Skeletal muscle tissue (tissue), 5 donors: ENCODE results near the gene ZNF45. TPM values are rescaled to one million over a fixed set of nuclear protein-coding genes. Genes with fewer than 3 reads are reported as not detected.
"Not testable (repeated sequence)": the region's sequence is repeated elsewhere in the genome, so short reads cannot be mapped to it uniquely, and the experiment has no call there.

Experiments
- H3K27ac ChIP-seq: one replicate; pipeline ENCODE4 v1.7.0; 2013; ENCODE audit warnings: mild to moderate bottlenecking, low read depth, low read length, inconsistent platforms
- H3K27me3 ChIP-seq, 3 donors: one replicate each; pipeline ENCODE4 v1.7.0; 2013; ENCODE audit warnings: low read length in 3 of 3; ENCODE audit not compliant: control insufficient read depth in 3 of 3, insufficient read depth in 3 of 3
- H3K36me3 ChIP-seq, 3 donors: one replicate each; pipeline ENCODE4 v1.7.0; 2013; ENCODE audit warnings: low read length in 3 of 3; ENCODE audit not compliant: control insufficient read depth in 3 of 3, insufficient read depth in 3 of 3
- H3K4me1 ChIP-seq, 3 donors: one replicate each; pipeline ENCODE4 v1.7.0; 2013; ENCODE audit warnings: low read length in 3 of 3, mild to moderate bottlenecking in 3 of 3; ENCODE audit not compliant: control insufficient read depth in 3 of 3, insufficient read depth in 3 of 3
- H3K4me3 ChIP-seq, 3 donors: one replicate each; pipeline ENCODE4 v1.7.0; 2013; ENCODE audit warnings: low read length in 3 of 3
- H3K9ac ChIP-seq, 3 donors: one replicate each; pipeline ENCODE4 v1.7.0; 2013; ENCODE audit warnings: low read length in 3 of 3, mild to moderate bottlenecking in 3 of 3, moderate library complexity in 2 of 3, low read depth in 1 of 3
- H3K9me3 ChIP-seq, 3 donors: one replicate each; pipeline ENCODE4 v1.7.0; 2013; ENCODE audit warnings: low read length in 3 of 3; ENCODE audit not compliant: control insufficient read depth in 3 of 3
- small RNA-seq: library from RNA; depleted of rRNA; stranded (forward); fragments of <200 nt; gene quantifications from one replicate; pipeline ENCODE3, GENCODE V24; 2014
- total RNA-seq: library from RNA; depleted of rRNA; stranded (reverse); fragments of >200 nt; gene quantifications from one replicate; pipeline ENCODE4 v1.2.3, GENCODE V29; 2014
- donor health status: Osteomylitis.

Gene ZNF45
- total RNA-seq, 1 donor from 2014 or later = 13.0 TPM

- H3K9me3 ChIP-seq = peaks cover 2 to 41% (median 7%) of the 10 kb centered on the region in 3 donors
- H3K36me3 ChIP-seq = peaks cover 0 to 12% (median 6%) of the 10 kb centered on the region in 3 donors
- no peaks in the 10 kb centered on the region for H3K4me1 ChIP-seq
Measured at GRCh38 chr19:43895727-43896308, 39.3 kb downstream of the ZNF45 start.

GRCh38 chr19:43883864-43884263, 51.2 kb downstream of the ZNF45 start, which contains the start of gene ZNF404:
Gene ZNF404, minus strand, starts transcription at chr19:43883964.
- Histone ChIP-seq H3K36me3 (peaks cover 11 to 22% (median 12%) of the 10 kb centered on the region in 3 donors), H3K4me1 (no peaks in the 10 kb centered on the region), H3K9ac (no peak within 1 kb of the TSS), H3K9me3 (peaks cover 13 to 50% (median 14%) of the 10 kb centered on the region in 3 donors), H3K4me3 (peak within 1 kb of the TSS in 1 of 3 donors; percentile 46), H3K27ac (no peak within 1 kb of the TSS), H3K27me3 (no peaks in the 10 kb centered on the region)

More at GRCh38 chr19:43895727-43896308, 39.3 kb downstream of the ZNF45 start:
- Histone ChIP-seq H3K27ac (no peak overlapping the region), H3K4me3 (peak overlapping the region in 1 of 3 donors; percentile 46), H3K27me3 (no peaks in the 10 kb centered on the region), H3K9ac (no peak overlapping the region)

GRCh38 chr19:43880483-43880882, 54.6 kb downstream of the ZNF45 start:
- peak overlapping the region in 1 of 3 donors; percentile 27 for H3K4me3 ChIP-seq
- H3K27me3 ChIP-seq = no peaks in the 10 kb centered on the region
- H3K4me1 ChIP-seq = no peaks in the 10 kb centered on the region
- H3K27ac ChIP-seq = no peak overlapping the region
- peaks cover 14 to 26% (median 15%) of the 10 kb centered on the region in 3 donors for H3K36me3 ChIP-seq
- no peak overlapping the region for H3K9ac ChIP-seq
- peaks cover 15 to 45% (median 17%) of the 10 kb centered on the region in 3 donors for H3K9me3 ChIP-seq

GRCh38 chr19:43872547-43873336, 62.3 kb downstream of the ZNF45 start:
- Histone ChIP-seq H3K4me3 (peak overlapping the region in 1 of 3 donors; percentile 17), H3K4me1 (no peaks in the 10 kb centered on the region), H3K27me3 (no peaks in the 10 kb centered on the region), H3K9me3 (peaks cover 18 to 40% (median 24%) of the 10 kb centered on the region in 3 donors), H3K9ac (no peak overlapping the region), H3K36me3 (peaks cover 0 to 10% (median 7%) of the 10 kb centered on the region in 3 donors), H3K27ac (no peak overlapping the region)

GRCh38 chr19:43866923-43867322, 68.2 kb downstream of the ZNF45 start:
- H3K36me3 ChIP-seq, H3K9ac ChIP-seq, H3K4me3 ChIP-seq, H3K27me3 ChIP-seq, H3K4me1 ChIP-seq, H3K27ac ChIP-seq: not testable (repeated sequence)
- H3K9me3 ChIP-seq = peaks cover 12 to 30% (median 15%) of the 10 kb centered on the region in 3 donors

Small RNA genes within 50 kb of the gene (small RNA-seq; reads per million reads assigned to genes)
- not detected for gene AC006213.5

Other genes with a start within 250 kb of the ZNF45 start
- gene IRGC, start 219.2 kb downstream of the ZNF45 start, total RNA-seq = not detected
- gene SMG9, start 180.3 kb downstream of the ZNF45 start, total RNA-seq = 6.3 TPM
- 1.0 TPM for gene KCNN4, start 154.3 kb downstream of the ZNF45 start, total RNA-seq
- gene LYPD5, start 132.8 kb downstream of the ZNF45 start, total RNA-seq = not detected
- gene ZNF283, start 108.0 kb downstream of the ZNF45 start, total RNA-seq = 21.4 TPM
- 1.6 TPM for gene ZNF404, start 51.3 kb downstream of the ZNF45 start, total RNA-seq
- 6.3 TPM for gene ZNF221, start 15.9 kb upstream of the ZNF45 start, total RNA-seq
- gene ZNF155, start 48.9 kb upstream of the ZNF45 start, total RNA-seq = 13.0 TPM
- 4.2 TPM for gene ZNF230, start 67.7 kb upstream of the ZNF45 start, total RNA-seq
- 5.7 TPM for gene ZNF222, start 90.1 kb upstream of the ZNF45 start, total RNA-seq
- gene ZNF223, start 116.8 kb upstream of the ZNF45 start, total RNA-seq = 5.2 TPM
- 2.6 TPM for gene ZNF284, start 136.9 kb upstream of the ZNF45 start, total RNA-seq
- 30.3 TPM for gene ZNF224, start 159.1 kb upstream of the ZNF45 start, total RNA-seq
- 7.3 TPM for gene ZNF225, start 178.1 kb upstream of the ZNF45 start, total RNA-seq
- 11.5 TPM for gene ZNF234, start 206.3 kb upstream of the ZNF45 start, total RNA-seq
- 15.7 TPM for gene ZNF226, start 229.8 kb upstream of the ZNF45 start, total RNA-seq